NB4 (cell line): Measurements from ENCODE around the gene NHSL1.

Experiments used
- POLR2A ChIP-seq: IDR thresholded peaks from 2 replicates; pipeline ENCODE4 v1.6.1; 2011; ENCODE audit warnings: mild to moderate bottlenecking; ENCODE audit not compliant: insufficient read length; ENCODE audit errors: extremely low read depth
- TF ChIP-seq, protein P1 (sequence below): IDR thresholded peaks from one replicate; pipeline ENCODE4 v1.5.1; 2012; ENCODE audit warnings: low read depth, low read length
- TF ChIP-seq, protein P2 (sequence below): IDR thresholded peaks from 2 replicates; pipeline ENCODE4 v1.6.1; 2011; ENCODE audit warnings: low read depth, low read length

DNA sequence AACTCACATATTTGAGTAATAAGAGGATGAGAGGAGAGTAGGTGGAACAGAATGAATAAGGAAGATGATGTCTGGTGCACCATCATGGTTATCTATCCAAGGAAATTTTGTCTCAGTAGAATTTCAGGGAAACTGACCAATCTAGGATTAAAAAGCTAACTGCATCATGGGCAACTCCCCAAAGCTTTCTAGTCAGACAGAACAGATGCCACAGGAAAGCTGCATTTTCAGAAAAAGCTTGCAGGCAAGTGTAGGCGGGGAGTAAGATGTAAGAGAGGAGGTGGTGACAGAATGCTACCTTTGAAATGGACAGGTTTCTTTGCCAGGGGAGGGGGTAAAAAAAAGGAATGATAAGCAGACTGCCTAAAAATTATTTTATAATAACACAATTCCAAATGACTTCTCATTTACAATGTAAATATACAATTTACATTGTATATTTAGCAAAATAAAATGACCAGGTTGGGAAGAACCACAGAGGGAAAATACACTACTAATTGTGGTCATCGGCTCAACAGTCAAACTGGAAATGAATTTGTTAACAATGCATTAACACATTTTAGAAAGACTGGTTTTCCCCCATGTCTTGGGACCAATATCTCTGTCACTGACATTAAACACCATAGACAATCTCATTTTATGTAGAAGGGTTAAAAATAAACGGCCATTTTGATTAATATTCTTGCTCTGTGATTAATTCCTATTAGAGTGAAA lies 15.1 kb downstream of the NHSL1 start:
- TF ChIP-seq, protein P1, sequence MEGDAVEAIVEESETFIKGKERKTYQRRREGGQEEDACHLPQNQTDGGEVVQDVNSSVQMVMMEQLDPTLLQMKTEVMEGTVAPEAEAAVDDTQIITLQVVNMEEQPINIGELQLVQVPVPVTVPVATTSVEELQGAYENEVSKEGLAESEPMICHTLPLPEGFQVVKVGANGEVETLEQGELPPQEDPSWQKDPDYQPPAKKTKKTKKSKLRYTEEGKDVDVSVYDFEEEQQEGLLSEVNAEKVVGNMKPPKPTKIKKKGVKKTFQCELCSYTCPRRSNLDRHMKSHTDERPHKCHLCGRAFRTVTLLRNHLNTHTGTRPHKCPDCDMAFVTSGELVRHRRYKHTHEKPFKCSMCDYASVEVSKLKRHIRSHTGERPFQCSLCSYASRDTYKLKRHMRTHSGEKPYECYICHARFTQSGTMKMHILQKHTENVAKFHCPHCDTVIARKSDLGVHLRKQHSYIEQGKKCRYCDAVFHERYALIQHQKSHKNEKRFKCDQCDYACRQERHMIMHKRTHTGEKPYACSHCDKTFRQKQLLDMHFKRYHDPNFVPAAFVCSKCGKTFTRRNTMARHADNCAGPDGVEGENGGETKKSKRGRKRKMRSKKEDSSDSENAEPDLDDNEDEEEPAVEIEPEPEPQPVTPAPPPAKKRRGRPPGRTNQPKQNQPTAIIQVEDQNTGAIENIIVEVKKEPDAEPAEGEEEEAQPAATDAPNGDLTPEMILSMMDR, result no peak
- no peak for TF ChIP-seq POLR2A
- TF ChIP-seq, protein P2, sequence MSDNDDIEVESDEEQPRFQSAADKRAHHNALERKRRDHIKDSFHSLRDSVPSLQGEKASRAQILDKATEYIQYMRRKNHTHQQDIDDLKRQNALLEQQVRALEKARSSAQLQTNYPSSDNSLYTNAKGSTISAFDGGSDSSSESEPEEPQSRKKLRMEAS, result no peak
